SK-N-SH (cell line): ENCODE data around the gene MEF2D. TPM values are rescaled to one million over a fixed set of nuclear protein-coding genes. Genes with fewer than 3 reads are reported as not detected.

Source experiments
- CTCF ChIA-PET: fragments of 300-600, 350-600 bp; formaldehyde crosslinking; extraction: SDS; loops from one replicate; lab custom pipeline; 2021; lab: Yijun Ruan, JAX
- POLR2A ChIA-PET: fragments of 350-600 bp; sonication (Branson Sonifier 250); formaldehyde crosslinking; extraction: SDS; loops from one replicate; lab custom pipeline; 2020; ENCODE audit warnings: antibody characterized with exemption, inconsistent platforms; lab: Yijun Ruan, JAX
- DNase-seq: peaks from one replicate; pipeline ENCODE4 v3.0.0; 2012
- H2AFZ ChIP-seq: fragments of 200-600 bp; sonication (generic); 2 replicates; pipeline ENCODE4 v1.8.1; 2016; ENCODE audit warnings: antibody characterized with exemption, mild to moderate bottlenecking, low read depth
- H3F3A ChIP-seq: fragments of 200-600 bp; sonication (generic); replicated peaks from 2 replicates; pipeline ENCODE3; 2016; ENCODE audit warnings: antibody characterized with exemption, mild to moderate bottlenecking; ENCODE audit not compliant: insufficient read depth
- H3K27ac ChIP-seq, 2 experiments: fragments of 200-500 bp in 1 of 2; fragments of 200-600 bp in 1 of 2; sonication (Bioruptor generic) in 1 of 2; sonication (generic), shearing (Covaris generic) in 1 of 2; 2 replicates each; pipeline versions ENCODE4 v1.5.1 to v1.6.1; 2014 to 2016; ENCODE audit warnings: low read depth in 2 of 2, inconsistent platforms in 1 of 2, low read length in 1 of 2, mild to moderate bottlenecking in 1 of 2, mixed read lengths in 1 of 2
- H3K27me3 ChIP-seq: fragments of 200-600 bp; sonication (generic), shearing (Covaris generic); 2 replicates; pipeline ENCODE4 v1.6.1; 2016; ENCODE audit warnings: mixed run types; ENCODE audit not compliant: insufficient read depth
- H3K36me3 ChIP-seq, 2 experiments: fragments of 200-500 bp in 1 of 2; fragments of 200-600 bp in 1 of 2; sonication (Bioruptor generic) in 1 of 2; sonication (generic) in 1 of 2; replicated peaks in 1 of 2; 2 replicates each; pipeline versions ENCODE3 to v1.5.1; 2014 to 2016; ENCODE audit warnings: low read length in 1 of 2, mild to moderate bottlenecking in 1 of 2; ENCODE audit not compliant: insufficient read depth in 2 of 2, control insufficient read depth in 1 of 2
- H3K4me1 ChIP-seq, 2 experiments: fragments of 200-500 bp in 1 of 2; fragments of 200-600 bp in 1 of 2; sonication (Bioruptor generic) in 1 of 2; sonication (generic), shearing (Covaris generic) in 1 of 2; 2 replicates each; pipeline versions ENCODE4 v1.5.1 to v1.6.1; 2014 to 2016; ENCODE audit warnings: low read depth in 1 of 2, low read length in 1 of 2, mixed run types in 1 of 2; ENCODE audit not compliant: insufficient read depth in 2 of 2, control insufficient read depth in 1 of 2
- H3K4me2 ChIP-seq: fragments of 200-600 bp; sonication (generic), shearing (Covaris generic); 2 replicates; pipeline ENCODE4 v1.6.1; 2017; ENCODE audit warnings: mixed run types
- H3K4me3 ChIP-seq, 2 experiments: fragments of 200-500 bp in 1 of 2; fragments of 200-600 bp in 1 of 2; sonication (Bioruptor generic) in 1 of 2; sonication (generic), shearing (Covaris generic) in 1 of 2; 2 replicates each; pipeline versions ENCODE4 v1.5.1 to v1.8.1; 2014 to 2016; ENCODE audit warnings: low read depth in 2 of 2, inconsistent platforms in 1 of 2, low read length in 1 of 2, mild to moderate bottlenecking in 1 of 2, mixed read lengths in 1 of 2, moderate library complexity in 1 of 2
- H3K79me2 ChIP-seq: fragments of 200-600 bp; sonication (generic); 2 replicates; pipeline ENCODE4 v1.8.1; 2017; ENCODE audit warnings: mild to moderate bottlenecking; ENCODE audit not compliant: insufficient read depth
- H3K9ac ChIP-seq: fragments of 200-600 bp; sonication (generic); 2 replicates; pipeline ENCODE4 v1.6.1; 2017; ENCODE audit warnings: mixed run types
- H3K9me2 ChIP-seq: fragments of 200-600 bp; sonication (generic); 2 replicates; pipeline ENCODE4 v1.6.1; 2017; ENCODE audit warnings: mixed run types
- H3K9me3 ChIP-seq: fragments of 200-600 bp; sonication (generic); 2 replicates; pipeline ENCODE4 v1.6.1; 2017; ENCODE audit warnings: mixed run types, mild to moderate bottlenecking, moderate library complexity
- H4K20me1 ChIP-seq: fragments of 200-600 bp; sonication (generic); 2 replicates; pipeline ENCODE4 v1.6.1; 2017; ENCODE audit warnings: mild to moderate bottlenecking, mixed run types; ENCODE audit not compliant: insufficient read depth
- CHD2 ChIP-seq: fragments of 150-350 bp; IDR thresholded peaks from 2 replicates; pipeline ENCODE4 v1.6.1; 2018; ENCODE audit warnings: low read length; ENCODE audit not compliant: partially characterized antibody
- ELF1 ChIP-seq: IDR thresholded peaks from 2 replicates; pipeline ENCODE4 v1.4.0; 2012
- EP300 ChIP-seq, 2 experiments: IDR thresholded peaks; 2 replicates each; pipeline versions ENCODE4 v1.4.0 to v1.6.1; 2012; ENCODE audit warnings: borderline replicate concordance in 1 of 2, low read depth in 1 of 2, low read length in 1 of 2
- EZH2phosphoT487 ChIP-seq: fragments of 200-600 bp; sonication (generic); IDR thresholded peaks from 2 replicates; pipeline ENCODE4 v1.6.1; 2017; ENCODE audit warnings: low read depth, mixed run types, mild to moderate bottlenecking, antibody characterized with exemption, moderate library complexity, borderline replicate concordance
- FOSL2 ChIP-seq: IDR thresholded peaks from 2 replicates; pipeline ENCODE4 v1.4.0; 2012; ENCODE audit warnings: low read depth, mild to moderate bottlenecking, moderate library complexity, borderline replicate concordance
- FOXJ3 ChIP-seq: sonication (generic); formaldehyde crosslinking; IDR thresholded peaks from 2 replicates; pipeline ENCODE4 v1.5.1; 2020; ENCODE audit warnings: mild to moderate bottlenecking, missing genetic modification reagents
- FOXM1 ChIP-seq: IDR thresholded peaks from 2 replicates; pipeline ENCODE4 v1.4.0; 2012; ENCODE audit warnings: low read depth, mild to moderate bottlenecking
- GATA2 ChIP-seq: sonication (generic); formaldehyde crosslinking; IDR thresholded peaks from 2 replicates; pipeline ENCODE4 v1.5.0; 2020; ENCODE audit warnings: mild to moderate bottlenecking, missing genetic modification reagents
- IRF3 ChIP-seq: fragments of 150-350 bp; IDR thresholded peaks from 2 replicates; pipeline ENCODE4 v1.6.1; 2016; ENCODE audit warnings: mild to moderate bottlenecking, low read depth, low read length
- MXI1 ChIP-seq: IDR thresholded peaks from 2 replicates; pipeline ENCODE4 v1.6.1; 2012; ENCODE audit warnings: mild to moderate bottlenecking, low read depth, low read length, improper control_type of control experiment
- NRF1 ChIP-seq: IDR thresholded peaks from 2 replicates; pipeline ENCODE4 v1.6.1; 2012; ENCODE audit warnings: low read depth, mild to moderate bottlenecking, low read length
- POLR2AphosphoS5 ChIP-seq: IDR thresholded peaks from 2 replicates; pipeline ENCODE4 v1.6.1; 2012; ENCODE audit warnings: low read depth, low read length
- RCOR1 ChIP-seq: fragments of 150-350 bp; IDR thresholded peaks from 2 replicates; pipeline ENCODE4 v1.6.1; 2017; ENCODE audit warnings: antibody characterized with exemption, low read length
- REST ChIP-seq: IDR thresholded peaks from 2 replicates; pipeline ENCODE4 v1.6.1; 2012; ENCODE audit warnings: mild to moderate bottlenecking, low read depth, low read length, moderate library complexity
- RFX5 ChIP-seq: IDR thresholded peaks from 2 replicates; pipeline ENCODE4 v1.6.1; 2012; ENCODE audit warnings: mild to moderate bottlenecking, improper control_type of control experiment, low read length
- SIN3A ChIP-seq: IDR thresholded peaks from 2 replicates; pipeline ENCODE4 v1.6.1; 2012; ENCODE audit warnings: low read depth, mild to moderate bottlenecking, low read length, moderate library complexity, borderline replicate concordance
- TAF1 ChIP-seq: IDR thresholded peaks from 2 replicates; pipeline ENCODE4 v1.6.1; 2012; ENCODE audit warnings: low read depth, mild to moderate bottlenecking, low read length, moderate library complexity, borderline replicate concordance
- USF2 ChIP-seq: fragments of 150-350 bp; IDR thresholded peaks from 2 replicates; pipeline ENCODE4 v1.6.1; 2017; ENCODE audit warnings: antibody characterized with exemption, low read length, low read depth, borderline replicate concordance
- ZBTB33 ChIP-seq: IDR thresholded peaks from 2 replicates; pipeline ENCODE4 v1.4.0; 2012; ENCODE audit warnings: low read depth, borderline replicate concordance
- WGBS: methylation state at CpG from one replicate; pipeline ENCODE4 v1.1.6; 2017; ENCODE audit warnings: low lambda C conversion rate; 5-methylcytosine and 5-hydroxymethylcytosine counted together
- polyA plus RNA-seq, 3 experiments: library from polyadenylated mRNA; depleted of rRNA; stranded (reverse); fragments of >200 nt; gene quantifications; 2 replicates each; pipeline ENCODE4 v1.2.3, GENCODE V29; 2012

MEF2D gene
- polyA plus RNA-seq, 1 of the 3 experiments (the other 2 are of a cell fraction), result 14.3 TPM

- Histone ChIP-seq H3K9me3 (no peaks in the 10 kb centered on the region), H3K36me3 (no peaks in the 10 kb centered on the region), H3F3A (peaks cover 9% of the 10 kb centered on the region), H3K4me1 (peaks cover 16 to 21% of the 10 kb centered on the region in 2 experiments), H3K27ac (no peak overlapping the region), H3K9ac (no peak overlapping the region), H4K20me1 (no peaks in the 10 kb centered on the region), H3K4me2 (no peak overlapping the region), H3K27me3 (no peaks in the 10 kb centered on the region), H3K9me2 (no peaks in the 10 kb centered on the region), H3K4me3 (no peak overlapping the region), H2AFZ (no peak overlapping the region), H3K79me2 (peaks cover 7% of the 10 kb centered on the region; the same call in 1 of the 2 replicates)
- WGBS, result 85% methylated on average over 2 of the region's 2 CpGs
- ChIA-PET POLR2A (no interaction called here), CTCF (interaction anchor here (2.4 kb wide), 1 partner anchor 28 kb away, joined by 10 read pairs; no protein-coding TSS in a partner anchor)
- no peak for TF ChIP-seq FOXJ3 (CRISPR knock-in tag)
- TF ChIP-seq MXI1, result no peak
- no peak for TF ChIP-seq ELF1
- TF ChIP-seq FOSL2, result no peak
- no peak for TF ChIP-seq RCOR1
- no peak for TF ChIP-seq POLR2AphosphoS5
- no peak for TF ChIP-seq ZBTB33
- DNase-seq, result no peak
Measured at GRCh38 chr1:156508955-156509234, 8.3 kb upstream of the MEF2D start.

- DNase-seq, result no peak
- Histone ChIP-seq H3F3A (peaks cover 14% of the 10 kb centered on the region), H3K79me2 (peaks cover 7% of the 10 kb centered on the region; the same call in 1 of the 2 replicates), H3K9me3 (no peaks in the 10 kb centered on the region), H3K27ac (no peak overlapping the region), H3K4me1 (peaks cover 21 to 24% of the 10 kb centered on the region in 2 experiments), H3K9me2 (no peaks in the 10 kb centered on the region), H3K27me3 (no peaks in the 10 kb centered on the region), H3K4me3 (no peak overlapping the region), H3K9ac (no peak overlapping the region), H2AFZ (no peak overlapping the region), H4K20me1 (no peaks in the 10 kb centered on the region), H3K36me3 (no peaks in the 10 kb centered on the region), H3K4me2 (no peak overlapping the region)
- ChIA-PET POLR2A (no interaction called here), CTCF (interaction anchor here (2.4 kb wide), 1 partner anchor 27 kb away, joined by 10 read pairs; no protein-coding TSS in a partner anchor)
- 68% methylated on average over 5 of the region's 7 CpGs for WGBS
- no peak for TF ChIP-seq USF2
- no peak for TF ChIP-seq TAF1
- no peak for TF ChIP-seq GATA2 (CRISPR knock-in tag)
- TF ChIP-seq EP300 (IDR thresholded peaks at IDR 0.05; ENCODE audit: borderline replicate concordance in 1 of 2, low read depth in 1 of 2, low read length in 1 of 2), result no peak
- TF ChIP-seq FOXM1, result no peak
- TF ChIP-seq SIN3A, result no peak
- no peak for TF ChIP-seq FOXJ3 (CRISPR knock-in tag)
- no peak for TF ChIP-seq IRF3
- no peak for TF ChIP-seq EZH2phosphoT487
- no peak for TF ChIP-seq NRF1
- no peak for TF ChIP-seq RFX5
- TF ChIP-seq CHD2, result no peak
- TF ChIP-seq REST, result no peak
Measured at GRCh38 chr1:156508205-156508954, 7.8 kb upstream of the MEF2D start.
